H9 (cell line): ENCODE data around the gene ASXL3. TPM values are rescaled to one million over a fixed set of nuclear protein-coding genes. Genes with fewer than 3 reads are reported as not detected.

ENCODE experiments used
- DNase-seq: peaks from one replicate; pipeline ENCODE4 v3.0.0-alpha.2; 2017
- H2AFZ ChIP-seq: one replicate; pipeline ENCODE4 v1.6.1; 2013; ENCODE audit warnings: mild to moderate bottlenecking, low read length, control low read depth, moderate library complexity
- H2AK5ac ChIP-seq: 2 replicates; pipeline ENCODE4 v1.6.1; 2013; ENCODE audit warnings: low read length, control low read depth, mixed read lengths; ENCODE audit not compliant: insufficient read length
- H2BK120ac ChIP-seq: one replicate; pipeline ENCODE4 v1.6.1; 2013; ENCODE audit warnings: low read depth, mild to moderate bottlenecking, low read length, control low read depth, inconsistent platforms; ENCODE audit not compliant: poor library complexity, severe bottlenecking
- H2BK12ac ChIP-seq: 2 replicates; pipeline ENCODE4 v1.6.1; 2013; ENCODE audit warnings: low read length, control low read depth, mixed read lengths, low read depth; ENCODE audit not compliant: insufficient read length
- H2BK15ac ChIP-seq: 2 replicates; pipeline ENCODE4 v1.6.1; 2013; ENCODE audit warnings: low read depth, low read length, control low read depth
- H2BK20ac ChIP-seq: one replicate; pipeline ENCODE4 v1.6.1; 2013; ENCODE audit warnings: low read depth, mild to moderate bottlenecking, low read length, control low read depth, inconsistent platforms; ENCODE audit not compliant: poor library complexity, severe bottlenecking
- H2BK5ac ChIP-seq: 2 replicates; pipeline ENCODE4 v1.6.1; 2013; ENCODE audit warnings: low read length, control low read depth, mixed read lengths; ENCODE audit not compliant: insufficient read length
- H3K14ac ChIP-seq: 2 replicates; pipeline ENCODE4 v1.6.1; 2013; ENCODE audit warnings: low read length, control low read depth; ENCODE audit not compliant: insufficient read depth
- H3K18ac ChIP-seq: 2 replicates; pipeline ENCODE4 v1.6.1; 2013; ENCODE audit warnings: low read depth, mild to moderate bottlenecking, mixed read lengths, low read length, control low read depth; ENCODE audit not compliant: insufficient read length
- H3K23ac ChIP-seq: 2 replicates; pipeline ENCODE4 v1.6.1; 2013; ENCODE audit warnings: low read length, control low read depth, mixed read lengths, low read depth; ENCODE audit not compliant: insufficient read length
- H3K23me2 ChIP-seq: 2 replicates; pipeline ENCODE4 v1.6.1; 2013; ENCODE audit warnings: low read depth, mild to moderate bottlenecking, mixed read lengths, low read length, control low read depth; ENCODE audit not compliant: insufficient read length, poor library complexity, severe bottlenecking
- H3K27ac ChIP-seq: 2 replicates; pipeline ENCODE4 v1.5.1; 2013; ENCODE audit warnings: low read length, control low read depth, mixed read lengths, low read depth; ENCODE audit not compliant: insufficient read length
- H3K27me3 ChIP-seq: 2 replicates; pipeline ENCODE4 v1.6.1; 2013; ENCODE audit warnings: low read length, control low read depth, inconsistent platforms; ENCODE audit not compliant: insufficient read depth
- H3K4ac ChIP-seq: 2 replicates; pipeline ENCODE4 v1.6.1; 2013; ENCODE audit warnings: low read depth, mild to moderate bottlenecking, control low read depth, inconsistent platforms, low read length, moderate library complexity
- H3K4me1 ChIP-seq: 2 replicates; pipeline ENCODE4 v1.6.1; 2013; ENCODE audit warnings: low read length, control low read depth, inconsistent platforms; ENCODE audit not compliant: insufficient read depth
- H3K4me2 ChIP-seq: 2 replicates; pipeline ENCODE4 v1.6.1; 2013; ENCODE audit warnings: low read length, control low read depth, mixed read lengths; ENCODE audit not compliant: insufficient read length, insufficient read depth
- H3K56ac ChIP-seq: 2 replicates; pipeline ENCODE4 v1.6.1; 2013; ENCODE audit warnings: low read depth, mild to moderate bottlenecking, mixed read lengths, low read length, control low read depth; ENCODE audit not compliant: insufficient read length
- H3K79me1 ChIP-seq: 2 replicates; pipeline ENCODE4 v1.6.1; 2013; ENCODE audit warnings: low read depth, mild to moderate bottlenecking, moderate library complexity, low read length, control low read depth, inconsistent platforms; ENCODE audit not compliant: insufficient read depth, poor library complexity, severe bottlenecking
- H3K79me2 ChIP-seq: 2 replicates; pipeline ENCODE4 v1.6.1; 2013; ENCODE audit warnings: low read length, control low read depth, inconsistent platforms; ENCODE audit not compliant: insufficient read depth
- H3K9ac ChIP-seq: 2 replicates; pipeline ENCODE4 v1.6.1; 2013; ENCODE audit warnings: low read length, control low read depth, mixed read lengths; ENCODE audit not compliant: insufficient read length; ENCODE audit errors: extremely low read depth
- H3K9me3 ChIP-seq: one replicate; pipeline ENCODE4 v1.6.1; 2013; ENCODE audit warnings: low read depth, low read length, inconsistent platforms; ENCODE audit not compliant: control insufficient read depth
- H3T11ph ChIP-seq: one replicate; pipeline ENCODE4 v1.6.1; 2013; ENCODE audit warnings: mild to moderate bottlenecking, low read length, control low read depth, inconsistent platforms
- H4K20me1 ChIP-seq: one replicate; pipeline ENCODE4 v1.6.1; 2013; ENCODE audit not compliant: control insufficient read depth, insufficient read length, insufficient read depth
- H4K5ac ChIP-seq: 2 replicates; pipeline ENCODE4 v1.6.1; 2013; ENCODE audit warnings: low read depth, mild to moderate bottlenecking, mixed read lengths, low read length, control low read depth; ENCODE audit not compliant: insufficient read length
- H4K8ac ChIP-seq: replicated peaks from 2 replicates; pipeline ENCODE4 v1.6.1; 2013; ENCODE audit warnings: low read length, control low read depth, mixed read lengths, low read depth; ENCODE audit not compliant: insufficient read length
- H4K91ac ChIP-seq: 2 replicates; pipeline ENCODE4 v1.6.1; 2013; ENCODE audit warnings: low read depth, mild to moderate bottlenecking, moderate library complexity, mixed read lengths, low read length, control low read depth; ENCODE audit not compliant: insufficient read length
- H3K27ac Mint-ChIP-seq, 3 experiments: 2 replicates in 2 of 3; 3 replicates in 1 of 3; pipeline ENCODE4 v1.8.0; 2020 to 2021; ENCODE audit warnings: mixed read lengths in 3 of 3, mild to moderate bottlenecking in 1 of 3, moderate library complexity in 1 of 3
- H3K27me3 Mint-ChIP-seq: 2 replicates; pipeline ENCODE4 v1.8.0; 2021; ENCODE audit warnings: low read depth, mild to moderate bottlenecking, moderate library complexity, mixed read lengths
- H3K36me3 Mint-ChIP-seq, 3 experiments: 2 replicates in 2 of 3; 3 replicates in 1 of 3; pipeline ENCODE4 v1.8.0; 2020 to 2021; ENCODE audit warnings: low read depth in 3 of 3, mixed read lengths in 3 of 3; ENCODE audit not compliant: insufficient read depth in 1 of 3
- H3K4me1 Mint-ChIP-seq, 2 experiments: 2 replicates each; pipeline ENCODE4 v1.8.0; 2020; ENCODE audit warnings: mixed read lengths in 2 of 2
- H3K4me3 Mint-ChIP-seq, 2 experiments: 2 replicates in 1 of 2; 3 replicates in 1 of 2; pipeline ENCODE4 v1.8.0; 2020 to 2021; ENCODE audit warnings: mild to moderate bottlenecking in 2 of 2, mixed read lengths in 2 of 2, moderate library complexity in 1 of 2
- H3K9me3 Mint-ChIP-seq, 2 experiments: 2 replicates in 1 of 2; 3 replicates in 1 of 2; pipeline ENCODE4 v1.8.0; 2020; ENCODE audit warnings: mild to moderate bottlenecking in 2 of 2, mixed read lengths in 2 of 2, moderate library complexity in 1 of 2
- WGBS: extraction: QIAGEN DNeasy Blood & Tissue Kit; methylation state at CpG from one replicate; pipeline ENCODE4 v1.1.7; 2013; ENCODE audit warnings: missing lambda C conversion rate, low lambda C conversion rate, mixed read lengths; ENCODE audit not compliant: insufficient read length; ENCODE audit errors: extremely low coverage; 5-methylcytosine and 5-hydroxymethylcytosine counted together
- total RNA-seq: library from RNA; stranded (reverse); gene quantifications from 2 replicates; pipeline ENCODE4 v1.2.1, GENCODE V29; 2021
- TF ChIP-seq, protein P1 (sequence below): fragments of 200-600 bp; sonication (generic); conservative IDR thresholded peaks from 3 replicates; pipeline ENCODE4 v1.8.0; 2021; ENCODE audit warnings: antibody characterized with exemption, mild to moderate bottlenecking

The ASXL3 gene
- total RNA-seq, 1 experiment from 2014 or later: 0.35 TPM

DNA sequence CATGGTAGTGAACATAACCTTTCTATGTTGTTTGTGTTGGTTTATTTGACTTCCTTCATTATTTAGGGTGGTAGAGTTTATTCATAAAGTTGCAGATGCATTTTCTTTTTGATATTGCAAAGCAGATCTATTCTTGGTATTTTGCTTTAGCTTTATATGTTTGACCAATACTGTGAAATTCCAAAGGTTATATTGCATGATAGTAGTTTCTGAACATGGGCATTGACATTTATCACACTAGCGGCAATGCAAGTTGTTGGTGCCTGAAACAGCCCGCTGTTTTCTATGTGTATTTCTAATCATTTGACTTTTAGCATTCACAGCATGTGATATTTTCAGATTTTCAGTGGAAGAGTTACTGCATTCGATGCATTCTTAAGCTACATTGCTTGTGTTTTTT, 87.2 kb downstream of the ASXL3 start:
- Histone ChIP-seq H4K20me1 (no peaks in the 10 kb centered on the region), H3K27me3 (no peaks in the 10 kb centered on the region), H2BK5ac (no peak overlapping the region), H4K8ac (no peak overlapping the region), H2BK120ac (no peak overlapping the region), H2AK5ac (no peak overlapping the region), H3K27ac (no peak overlapping the region), H3K23me2 (no peaks in the 10 kb centered on the region), H3K56ac (no peak overlapping the region), H3T11ph (no peak overlapping the region), H3K23ac (no peak overlapping the region), H2AFZ (no peak overlapping the region), H3K4ac (no peak overlapping the region), H3K9me3 (no peaks in the 10 kb centered on the region), H3K4me1 (no peaks in the 10 kb centered on the region; the same call in 1 of the 2 replicates), H3K79me2 (no peaks in the 10 kb centered on the region), H3K14ac (no peak overlapping the region), H2BK15ac (no peak overlapping the region), H3K9ac (no peak overlapping the region), H2BK12ac (no peak overlapping the region), H3K18ac (no peak overlapping the region), H2BK20ac (no peak overlapping the region), H3K4me2 (no peak overlapping the region), H3K79me1 (no peaks in the 10 kb centered on the region), H4K91ac (no peak overlapping the region), H4K5ac (no peak overlapping the region)
- peaks cover 8 to 10% of the 10 kb centered on the region in 2 experiments; a peak in 3 of 4 replicates for H3K4me1 Mint-ChIP-seq
- no peaks in the 10 kb centered on the region for H3K9me3 Mint-ChIP-seq
- TF ChIP-seq, protein P1, sequence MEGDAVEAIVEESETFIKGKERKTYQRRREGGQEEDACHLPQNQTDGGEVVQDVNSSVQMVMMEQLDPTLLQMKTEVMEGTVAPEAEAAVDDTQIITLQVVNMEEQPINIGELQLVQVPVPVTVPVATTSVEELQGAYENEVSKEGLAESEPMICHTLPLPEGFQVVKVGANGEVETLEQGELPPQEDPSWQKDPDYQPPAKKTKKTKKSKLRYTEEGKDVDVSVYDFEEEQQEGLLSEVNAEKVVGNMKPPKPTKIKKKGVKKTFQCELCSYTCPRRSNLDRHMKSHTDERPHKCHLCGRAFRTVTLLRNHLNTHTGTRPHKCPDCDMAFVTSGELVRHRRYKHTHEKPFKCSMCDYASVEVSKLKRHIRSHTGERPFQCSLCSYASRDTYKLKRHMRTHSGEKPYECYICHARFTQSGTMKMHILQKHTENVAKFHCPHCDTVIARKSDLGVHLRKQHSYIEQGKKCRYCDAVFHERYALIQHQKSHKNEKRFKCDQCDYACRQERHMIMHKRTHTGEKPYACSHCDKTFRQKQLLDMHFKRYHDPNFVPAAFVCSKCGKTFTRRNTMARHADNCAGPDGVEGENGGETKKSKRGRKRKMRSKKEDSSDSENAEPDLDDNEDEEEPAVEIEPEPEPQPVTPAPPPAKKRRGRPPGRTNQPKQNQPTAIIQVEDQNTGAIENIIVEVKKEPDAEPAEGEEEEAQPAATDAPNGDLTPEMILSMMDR: no peak
- no peaks in the 10 kb centered on the region for H3K36me3 Mint-ChIP-seq
- no CpG with 5 or more reads among the region's 3 CpGs for WGBS
- no peak overlapping the region for H3K27ac Mint-ChIP-seq
- H3K4me3 Mint-ChIP-seq: no peak overlapping the region
- H3K27me3 Mint-ChIP-seq: no peaks in the 10 kb centered on the region
- no peak for DNase-seq
